DND-41 (cell line): Measurements from ENCODE around the gene GATM.

ENCODE experiments used
- ATAC-seq: fragments of 200-7000 bp; cut with Tn5 transposase; 3 replicates; pipeline ENCODE4 v1.9.1; 2021; ENCODE audit warnings: low read depth; ENCODE audit not compliant: insufficient read depth
- DNase-seq: peaks from one replicate; pipeline ENCODE4 v3.0.0-alpha.2; 2020
- H2AFZ ChIP-seq: 2 replicates; pipeline ENCODE4 v1.6.0; 2012; ENCODE audit warnings: low read depth, low read length
- H3K27ac ChIP-seq: 2 replicates; pipeline ENCODE4 v1.5.1; 2012; ENCODE audit warnings: low read length, inconsistent platforms
- H3K27me3 ChIP-seq: fragments of 200-600 bp; sonication (generic); 2 replicates; pipeline ENCODE4 v1.6.0; 2012; ENCODE audit warnings: low read length, mild to moderate bottlenecking, inconsistent platforms; ENCODE audit not compliant: insufficient read depth, poor library complexity
- H3K36me3 ChIP-seq: 2 replicates; pipeline ENCODE4 v1.5.1; 2012; ENCODE audit warnings: low read length, inconsistent platforms; ENCODE audit not compliant: insufficient read depth
- H3K4me1 ChIP-seq: 2 replicates; pipeline ENCODE4 v1.5.1; 2012; ENCODE audit warnings: mild to moderate bottlenecking, low read length; ENCODE audit not compliant: insufficient read depth
- H3K4me2 ChIP-seq: 2 replicates; pipeline ENCODE4 v1.6.0; 2012; ENCODE audit warnings: mild to moderate bottlenecking, moderate library complexity, low read length, inconsistent platforms; ENCODE audit not compliant: insufficient read depth
- H3K4me3 ChIP-seq, 2 experiments: fragments of 200-600 bp in 1 of 2; shearing (Covaris generic) in 1 of 2; 2 replicates each; pipeline ENCODE4 v1.5.1; 2012 to 2016; ENCODE audit warnings: inconsistent platforms in 2 of 2, low read length in 2 of 2, mild to moderate bottlenecking in 2 of 2, low read depth in 1 of 2, moderate library complexity in 1 of 2
- H3K79me2 ChIP-seq: 2 replicates; pipeline ENCODE4 v1.6.0; 2012; ENCODE audit warnings: low read length, inconsistent platforms; ENCODE audit not compliant: insufficient read depth
- H3K9ac ChIP-seq: 2 replicates; pipeline ENCODE4 v1.6.0; 2012; ENCODE audit warnings: low read depth, mild to moderate bottlenecking, inconsistent platforms, low read length, moderate library complexity
- H3K9me3 ChIP-seq: 2 replicates; pipeline ENCODE4 v1.5.1; 2012; ENCODE audit warnings: low read length, moderate library complexity, mild to moderate bottlenecking, inconsistent platforms; ENCODE audit not compliant: insufficient read depth, severe bottlenecking
- H4K20me1 ChIP-seq: 2 replicates; pipeline ENCODE4 v1.6.0; 2012; ENCODE audit warnings: low read length; ENCODE audit not compliant: insufficient read depth
- EZH2 ChIP-seq: IDR thresholded peaks from 3 replicates; pipeline ENCODE4 v1.6.1; 2012; ENCODE audit warnings: borderline replicate concordance, low read depth, mild to moderate bottlenecking, moderate library complexity, low read length, inconsistent platforms; ENCODE audit not compliant: severe bottlenecking
- TF ChIP-seq, protein P1 (sequence below): IDR thresholded peaks from 2 replicates; pipeline ENCODE4 v1.5.1; 2012; ENCODE audit warnings: borderline replicate concordance, low read length, moderate library complexity, mild to moderate bottlenecking; ENCODE audit not compliant: poor library complexity, severe bottlenecking; ENCODE audit errors: extremely low read depth

Gene GATM

GRCh38 chr15:45424429-45424828 is 46.1 kb upstream of the GATM start:
- Histone ChIP-seq H3K27ac (no peak overlapping the region), H3K79me2 (no peaks in the 10 kb centered on the region), H3K4me3 (no peak overlapping the region), H3K4me2 (no peak overlapping the region), H3K4me1 (no peaks in the 10 kb centered on the region), H3K36me3 (peaks cover 28% of the 10 kb centered on the region; the same call in 1 of the 2 replicates), H4K20me1 (no peaks in the 10 kb centered on the region), H3K9ac (no peak overlapping the region), H3K27me3 (no peaks in the 10 kb centered on the region), H3K9me3 (no peaks in the 10 kb centered on the region), H2AFZ (no peak overlapping the region)
- ATAC-seq (no peak), DNase-seq (no peak)
- no peak for TF ChIP-seq EZH2
- TF ChIP-seq, protein P1, sequence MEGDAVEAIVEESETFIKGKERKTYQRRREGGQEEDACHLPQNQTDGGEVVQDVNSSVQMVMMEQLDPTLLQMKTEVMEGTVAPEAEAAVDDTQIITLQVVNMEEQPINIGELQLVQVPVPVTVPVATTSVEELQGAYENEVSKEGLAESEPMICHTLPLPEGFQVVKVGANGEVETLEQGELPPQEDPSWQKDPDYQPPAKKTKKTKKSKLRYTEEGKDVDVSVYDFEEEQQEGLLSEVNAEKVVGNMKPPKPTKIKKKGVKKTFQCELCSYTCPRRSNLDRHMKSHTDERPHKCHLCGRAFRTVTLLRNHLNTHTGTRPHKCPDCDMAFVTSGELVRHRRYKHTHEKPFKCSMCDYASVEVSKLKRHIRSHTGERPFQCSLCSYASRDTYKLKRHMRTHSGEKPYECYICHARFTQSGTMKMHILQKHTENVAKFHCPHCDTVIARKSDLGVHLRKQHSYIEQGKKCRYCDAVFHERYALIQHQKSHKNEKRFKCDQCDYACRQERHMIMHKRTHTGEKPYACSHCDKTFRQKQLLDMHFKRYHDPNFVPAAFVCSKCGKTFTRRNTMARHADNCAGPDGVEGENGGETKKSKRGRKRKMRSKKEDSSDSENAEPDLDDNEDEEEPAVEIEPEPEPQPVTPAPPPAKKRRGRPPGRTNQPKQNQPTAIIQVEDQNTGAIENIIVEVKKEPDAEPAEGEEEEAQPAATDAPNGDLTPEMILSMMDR, result no peak

DNA sequence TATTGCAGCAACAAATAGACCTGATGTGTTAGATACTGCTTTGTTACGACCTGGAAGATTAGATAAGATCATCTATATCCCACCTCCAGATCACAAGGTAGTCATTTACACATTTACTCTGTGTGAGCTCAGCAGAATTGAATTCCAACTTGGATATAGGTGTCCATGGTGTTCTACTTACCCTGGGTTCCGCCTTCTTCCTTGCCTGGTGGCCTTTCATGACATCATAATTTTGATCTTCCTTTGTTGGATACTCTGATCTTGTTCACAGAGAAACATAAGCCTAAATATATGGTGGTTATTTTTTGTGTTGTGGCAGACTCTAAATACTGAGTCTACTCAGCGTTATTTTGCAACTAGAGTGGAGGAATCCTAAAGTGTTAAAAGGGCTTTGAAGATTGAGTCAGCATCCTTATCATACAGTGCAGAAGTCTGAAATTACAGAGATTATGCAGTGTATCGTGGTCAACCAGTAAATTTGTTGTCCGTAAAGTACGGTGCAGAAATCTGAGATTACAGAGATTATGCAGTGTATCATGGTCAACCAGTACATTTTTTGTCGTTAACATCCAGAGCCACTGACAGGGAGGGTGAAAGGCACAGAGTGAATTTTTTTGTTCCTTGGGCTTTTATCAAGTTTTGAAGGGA is 39.1 kb upstream of the GATM start:
- no peak for ATAC-seq
- TF ChIP-seq, protein P1, result no peak
- TF ChIP-seq EZH2, result no peak
- Histone ChIP-seq H3K79me2 (no peaks in the 10 kb centered on the region; the same call in 1 of the 2 replicates), H3K4me1 (peaks cover 20% of the 10 kb centered on the region), H3K4me2 (no peak overlapping the region), H3K36me3 (peaks cover 86% of the 10 kb centered on the region), H2AFZ (no peak overlapping the region), H3K9me3 (no peaks in the 10 kb centered on the region), H4K20me1 (peaks cover 7% of the 10 kb centered on the region; the same call in 1 of the 2 replicates), H3K27ac (no peak overlapping the region), H3K9ac (no peak overlapping the region), H3K27me3 (no peaks in the 10 kb centered on the region), H3K4me3 (no peak overlapping the region)
- no peak for DNase-seq

DNA sequence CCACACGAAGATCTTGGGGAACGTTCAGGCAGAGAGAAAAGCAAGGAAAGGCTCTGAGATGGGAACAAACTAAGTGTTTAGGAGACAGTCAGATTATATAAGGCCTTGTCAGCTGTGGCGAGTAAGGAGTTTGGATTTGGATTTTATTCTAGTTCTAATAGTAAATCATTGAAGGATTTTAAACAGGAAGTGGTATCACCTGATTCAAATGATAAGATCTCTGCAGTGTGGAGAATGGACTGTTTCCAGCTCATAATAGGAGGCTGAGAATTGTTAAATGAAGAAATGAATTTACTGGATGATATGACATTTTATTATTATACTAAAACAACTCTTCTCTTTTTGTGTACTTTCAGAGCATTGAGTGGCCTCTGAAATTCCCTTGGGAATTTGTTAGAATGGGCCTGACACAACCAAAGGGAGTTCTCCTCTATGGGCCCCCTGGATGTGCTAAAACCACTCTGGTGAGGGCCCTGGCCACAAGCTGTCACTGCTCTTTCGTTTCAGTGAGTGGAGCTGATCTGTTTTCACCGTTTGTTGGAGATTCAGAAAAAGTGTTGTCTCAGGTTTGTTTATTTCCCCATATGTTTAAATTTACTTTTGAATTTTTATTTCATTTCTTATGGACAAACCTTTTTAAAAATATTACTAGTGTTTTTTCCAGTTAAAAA is 36.0 kb upstream of the GATM start:
- DNase-seq, result no peak
- Histone ChIP-seq H3K9ac (no peak overlapping the region), H3K4me3 (no peak overlapping the region), H3K9me3 (no peaks in the 10 kb centered on the region), H4K20me1 (peaks cover 7% of the 10 kb centered on the region; the same call in 1 of the 2 replicates), H3K4me2 (no peak overlapping the region), H3K36me3 (peaks cover 84% of the 10 kb centered on the region), H3K27me3 (no peaks in the 10 kb centered on the region), H3K79me2 (peaks cover 2% of the 10 kb centered on the region; the same call in 1 of the 2 replicates), H3K4me1 (peaks cover 20% of the 10 kb centered on the region), H3K27ac (no peak overlapping the region), H2AFZ (no peak overlapping the region)
- TF ChIP-seq, protein P1, result no peak
- no peak for TF ChIP-seq EZH2
- ATAC-seq, result peak; percentile 55; the same call in 2 of the 3 replicates
